NCI-H2227 treated with DMSO at 0.1 percent for 48 hours (cell line): ENCODE results near the gene DGKB.

ENCODE experiments used
- DNase-seq: peaks from one replicate; lab custom pipeline; 2025; lab: John Stamatoyannopoulos, UW

DGKB gene

DNA sequence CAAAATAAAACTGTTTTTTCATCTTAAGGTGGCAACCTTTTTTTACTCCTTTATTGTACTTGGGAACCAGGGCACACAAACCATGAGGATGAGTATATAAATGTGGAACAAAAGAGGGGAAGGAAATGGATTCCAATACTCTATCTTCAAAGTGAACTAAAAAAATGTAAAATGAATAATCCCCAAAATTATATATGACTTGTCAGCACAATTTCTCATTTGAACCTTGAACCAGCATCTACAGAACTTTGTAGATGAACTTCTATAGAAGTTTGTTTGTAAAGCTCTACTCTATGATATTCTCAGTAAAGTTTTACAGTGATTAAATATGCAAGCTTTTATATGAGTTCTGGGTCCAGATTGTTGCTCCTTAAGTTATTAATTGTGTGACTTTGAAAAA lies 694.8 kb downstream of the DGKB start:
- no peak for DNase-seq

GRCh38 chr7:14207138-14207537 lies 695.4 kb downstream of the DGKB start:
- DNase-seq: no peak

- DNase-seq: no peak
Measured at GRCh38 chr7:14206121-14206520, 696.4 kb downstream of the DGKB start.

GRCh38 chr7:14201353-14201752 lies 701.2 kb downstream of the DGKB start:
- DNase-seq: no peak

DNA sequence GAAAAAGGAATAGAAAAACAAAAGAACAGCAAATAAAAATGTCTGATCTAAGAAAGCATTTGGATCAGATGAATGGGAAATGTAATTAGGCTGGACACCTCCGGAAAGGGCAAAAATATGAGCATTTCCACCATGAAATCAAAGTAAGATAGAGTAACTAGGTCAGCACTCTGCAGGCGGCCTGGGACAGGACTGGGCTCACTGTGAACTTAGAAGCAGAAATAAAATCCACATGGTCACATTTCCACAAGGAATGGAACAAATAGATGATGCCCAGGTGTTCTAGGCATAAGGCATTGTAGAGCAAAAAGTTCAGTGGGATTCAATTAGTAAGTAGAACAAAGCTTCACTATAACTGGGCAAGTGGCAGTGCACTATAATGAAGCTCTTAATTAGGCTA lies 703.2 kb downstream of the DGKB start:
- DNase-seq: no peak

DNA sequence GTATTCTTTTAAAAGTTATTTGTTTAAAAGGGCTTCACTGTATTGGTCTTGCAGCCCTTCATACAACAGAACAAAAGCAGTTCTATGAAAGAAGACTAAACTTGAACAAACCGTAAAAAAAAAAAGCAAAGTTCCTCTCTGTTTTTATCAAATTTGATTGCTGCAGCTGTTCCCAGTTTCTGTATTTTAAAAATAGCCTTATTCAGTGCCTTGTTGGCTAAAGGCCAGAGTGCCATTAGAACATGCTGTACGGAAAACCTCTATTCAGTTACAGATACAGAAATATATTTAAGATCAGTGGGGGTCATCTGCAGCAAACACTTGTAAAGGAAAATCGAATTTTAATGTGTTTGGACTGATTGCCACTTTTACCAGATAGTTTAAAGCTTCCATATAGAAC lies 705.3 kb downstream of the DGKB start:
- peak; percentile 65 for DNase-seq

DNA sequence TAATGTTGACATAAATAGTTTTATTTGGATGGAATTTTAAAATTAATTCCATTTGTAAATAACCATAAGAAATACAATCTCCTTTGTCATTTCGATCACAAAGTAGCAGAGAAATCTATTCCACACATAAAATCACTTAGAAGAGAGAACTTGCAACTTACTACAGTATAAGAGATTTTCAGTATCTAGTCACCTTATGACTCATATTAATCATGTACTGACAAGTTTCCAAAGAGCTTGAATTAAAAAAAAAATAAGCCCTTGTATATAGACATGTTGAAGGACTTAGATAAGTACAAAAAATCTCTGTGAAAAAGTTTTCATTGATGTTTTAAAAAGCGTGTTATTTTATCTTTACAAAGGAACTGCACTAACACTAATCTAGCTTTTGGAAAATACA lies 706.0 kb downstream of the DGKB start:
- no peak for DNase-seq

- no peak for DNase-seq
Measured at GRCh38 chr7:14195871-14196270, 706.7 kb downstream of the DGKB start.

- no peak for DNase-seq
Measured at GRCh38 chr7:14195079-14195478, 707.5 kb downstream of the DGKB start.

DNA sequence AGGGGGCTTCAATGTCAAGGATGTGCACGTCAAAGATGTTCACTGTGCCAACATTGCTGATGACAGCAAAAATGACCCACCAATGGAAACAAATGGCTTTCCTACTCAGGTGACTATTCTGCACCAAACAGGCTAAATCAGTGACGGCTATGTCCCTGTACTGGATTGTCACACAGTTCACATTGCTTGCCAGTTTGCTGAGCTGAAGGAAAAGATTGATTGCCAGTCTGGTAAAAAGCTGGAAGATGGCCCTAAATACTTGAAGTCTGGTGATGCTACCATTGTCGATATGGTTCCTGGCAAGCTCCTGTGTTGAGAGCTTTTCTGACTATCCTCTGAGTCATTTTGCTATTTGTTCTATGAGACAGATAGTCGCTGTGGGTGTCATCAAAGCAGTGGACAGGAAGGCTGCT lies 710.9 kb downstream of the DGKB start:
- DNase-seq: no peak

DNA sequence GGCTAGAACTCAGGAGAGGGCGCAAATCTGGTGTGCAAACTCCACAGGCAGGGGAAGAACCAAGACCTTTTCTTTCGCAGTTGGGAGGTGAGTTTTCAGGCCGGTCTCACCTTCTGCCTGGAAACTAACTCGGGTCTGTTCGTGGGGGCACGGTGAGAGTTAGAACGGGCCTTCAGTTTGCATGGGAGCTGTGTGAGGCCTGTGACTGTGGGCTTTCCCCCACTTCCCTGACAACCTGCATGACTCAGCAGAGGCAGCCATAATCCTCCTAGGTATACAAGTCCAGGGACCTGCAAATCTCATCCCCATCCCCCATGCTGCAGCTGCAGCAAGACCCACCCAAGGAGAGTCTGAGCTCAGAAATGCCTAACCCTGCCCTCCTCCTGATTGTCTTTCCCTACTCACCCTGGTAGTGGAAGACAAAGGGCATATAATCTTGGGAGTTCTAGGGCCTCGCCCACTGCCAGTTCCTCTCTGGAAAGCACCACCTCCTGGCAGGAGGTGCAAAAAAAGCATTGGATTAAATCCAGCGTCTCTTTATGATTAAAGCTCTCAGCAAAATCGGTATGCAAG lies 718.2 kb downstream of the DGKB start:
- DNase-seq: no peak

DNA sequence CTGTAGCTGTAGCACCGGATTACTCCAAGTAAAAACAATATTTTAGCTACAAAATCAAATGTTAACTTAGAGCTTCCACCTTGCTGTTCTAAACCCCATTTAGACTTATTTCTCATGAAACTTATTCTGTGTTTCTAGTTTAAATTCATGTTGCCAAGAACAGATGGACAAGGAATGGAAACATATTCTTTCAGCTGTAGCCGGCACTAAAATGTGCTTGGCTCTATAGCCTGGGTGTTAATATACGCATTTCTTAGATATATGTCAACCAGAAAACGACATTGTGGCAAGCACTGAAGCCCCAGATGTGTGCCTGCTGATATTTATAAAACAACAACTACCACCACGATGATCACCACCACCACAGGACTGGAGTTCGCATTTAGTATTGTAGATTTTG lies 722.8 kb downstream of the DGKB start:
- no peak for DNase-seq

DNA sequence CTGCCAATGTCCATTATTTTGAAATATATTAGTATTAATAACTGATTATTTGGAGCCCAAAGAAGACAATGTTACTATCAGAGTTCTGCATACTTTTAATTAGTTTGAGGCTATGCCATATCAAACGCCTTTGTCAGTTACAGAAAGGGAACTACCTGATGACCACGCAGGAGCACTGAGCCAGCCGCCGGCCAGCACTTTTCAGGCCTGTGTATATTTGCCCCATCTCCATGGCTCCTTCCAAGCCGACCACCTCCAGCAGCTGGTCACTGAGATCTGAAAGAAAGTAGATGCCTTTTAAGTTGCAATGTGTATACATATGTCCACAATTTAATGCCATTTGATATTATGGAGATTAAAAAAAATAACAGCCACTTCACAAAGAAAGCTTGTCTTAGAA lies 724.7 kb downstream of the DGKB start:
- no peak for DNase-seq

GRCh38 chr7:14170872-14171271 lies 731.7 kb downstream of the DGKB start:
- DNase-seq: no peak

DNA sequence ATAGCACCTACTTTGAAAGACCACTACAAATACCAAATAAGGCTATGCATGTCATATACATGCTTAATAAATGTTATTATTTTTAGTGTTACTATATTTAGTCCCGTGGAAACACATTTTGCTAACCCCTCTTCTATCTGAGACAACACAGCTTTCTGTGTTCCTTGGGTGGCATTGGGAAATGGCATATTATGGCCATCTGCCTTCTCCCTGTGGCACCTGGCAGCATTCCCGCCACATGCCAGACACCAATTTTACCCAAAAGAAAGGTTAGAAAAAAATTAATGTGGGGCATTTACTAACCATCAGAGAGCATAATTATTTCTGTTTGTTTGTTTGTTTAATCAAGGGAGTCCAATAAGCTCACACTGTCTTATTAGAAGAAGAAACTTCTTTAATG lies 744.4 kb downstream of the DGKB start:
- DNase-seq: no peak

DNA sequence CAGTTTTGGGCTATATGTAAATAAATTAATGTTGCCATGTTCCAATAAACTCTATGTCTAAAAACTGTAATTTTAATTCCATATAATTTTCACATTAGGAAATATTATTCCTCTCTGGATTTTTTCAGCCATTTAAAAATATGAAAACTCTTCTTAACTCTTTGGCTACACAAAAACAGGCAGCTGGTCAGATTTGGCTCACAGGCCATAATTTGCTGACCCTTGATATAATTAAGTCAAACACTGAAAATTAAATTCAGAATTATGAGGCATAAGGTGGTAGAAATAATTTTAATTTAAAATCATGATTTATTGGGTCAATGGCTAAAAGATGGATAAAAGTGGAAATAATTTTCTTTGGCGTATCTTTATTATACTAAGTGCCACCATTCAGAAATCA lies 746.1 kb downstream of the DGKB start:
- DNase-seq: no peak

DNA sequence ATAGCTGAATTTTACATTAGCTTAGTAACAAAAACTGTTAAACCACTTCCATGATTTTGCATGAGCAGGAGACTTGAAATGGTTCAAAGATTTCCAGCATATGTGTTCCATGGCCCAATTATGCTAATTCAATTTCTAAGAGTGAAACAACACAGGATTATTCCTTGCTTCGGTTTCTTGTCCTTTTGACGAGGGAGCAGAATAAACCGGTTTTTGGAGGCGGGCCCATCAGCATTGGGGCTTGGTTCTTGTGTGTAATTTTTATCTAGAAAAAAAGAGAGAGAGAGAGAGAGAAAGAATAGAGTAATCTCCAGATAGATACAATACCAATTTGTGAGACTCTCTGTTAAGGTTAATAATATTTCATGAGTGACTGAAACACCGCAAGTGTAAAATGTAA lies 753.6 kb downstream of the DGKB start:
- DNase-seq: no peak

- DNase-seq: no peak
Measured at GRCh38 chr7:14147532-14147931, 755.0 kb downstream of the DGKB start.

- no peak for DNase-seq
Measured at GRCh38 chr7:14144538-14144937, 758.0 kb downstream of the DGKB start.

- DNase-seq: no peak
Measured at GRCh38 chr7:14144109-14144508, 758.4 kb downstream of the DGKB start.

DNA sequence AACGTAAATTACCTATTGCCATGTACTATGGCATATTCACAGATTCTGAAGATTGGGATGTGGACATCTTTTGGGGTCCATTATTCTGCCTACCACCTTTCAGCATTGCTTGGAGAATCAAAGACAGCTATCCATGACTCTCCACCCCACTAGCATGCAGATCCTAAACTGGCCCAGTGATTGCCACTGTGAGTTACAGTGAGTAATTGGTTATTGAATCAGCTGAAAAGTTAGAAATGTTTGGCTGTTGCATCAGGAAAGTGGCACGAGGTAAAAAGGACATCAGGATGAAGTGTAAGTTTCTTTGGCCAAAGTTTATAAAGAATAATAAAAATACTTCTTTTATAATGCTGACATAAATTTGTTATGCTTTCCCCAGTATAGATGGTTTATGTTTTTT lies 764.9 kb downstream of the DGKB start:
- no peak for DNase-seq

DNA sequence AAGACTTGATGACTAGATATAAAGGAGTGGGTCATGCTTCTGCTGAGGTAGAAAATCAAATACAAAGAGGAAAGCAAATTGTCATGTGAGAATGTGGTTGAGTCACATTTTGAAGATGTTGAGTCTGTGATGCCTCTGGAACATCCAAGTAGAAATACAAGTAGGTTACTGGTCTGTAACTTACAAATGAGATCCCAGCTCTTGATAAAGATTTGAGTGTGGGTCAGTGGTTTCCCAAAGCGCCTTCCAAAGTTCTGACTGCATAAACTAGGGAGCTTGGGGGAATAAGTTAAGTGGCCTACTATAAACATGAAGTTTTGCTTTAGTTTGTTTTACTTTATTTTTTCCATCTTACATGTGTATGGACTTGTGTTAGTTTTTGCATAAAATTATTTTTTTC lies 768.8 kb downstream of the DGKB start:
- DNase-seq: no peak

DNA sequence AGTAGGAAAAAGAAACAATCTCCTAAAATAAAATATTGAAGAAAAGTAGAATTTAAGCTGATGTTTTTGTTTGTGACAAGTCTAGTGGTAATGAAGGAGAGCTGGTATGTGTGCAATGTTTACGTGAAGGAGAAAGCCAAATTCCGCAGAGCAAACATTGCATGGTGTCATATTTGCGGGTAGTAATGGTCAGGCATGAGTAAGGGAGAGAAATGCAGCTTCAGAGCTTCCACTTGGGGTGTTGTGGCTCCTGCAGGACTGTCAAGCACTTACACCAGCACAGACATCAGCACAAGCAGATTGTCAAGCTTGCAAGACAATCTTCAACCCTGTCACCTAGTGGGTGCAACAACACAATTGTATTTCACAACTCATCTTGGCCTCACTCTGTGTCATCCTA lies 776.6 kb downstream of the DGKB start:
- no peak for DNase-seq

GRCh38 chr7:14124716-14125115 lies 777.8 kb downstream of the DGKB start:
- no peak for DNase-seq

- DNase-seq: no peak
Measured at GRCh38 chr7:14123923-14124322, 778.6 kb downstream of the DGKB start.
